ENCODE data around the gene SRGAP2B. TPM values are rescaled to one million over a fixed set of nuclear protein-coding genes. Genes with fewer than 3 reads are reported as not detected.
"Not testable (repeated sequence)": the region's sequence is repeated elsewhere in the genome, so short reads cannot be mapped to it uniquely, and the experiment has no call there.

SRGAP2B gene
- total RNA-seq, 1 donor from 2014 or later, result 44.4 TPM

DNA sequence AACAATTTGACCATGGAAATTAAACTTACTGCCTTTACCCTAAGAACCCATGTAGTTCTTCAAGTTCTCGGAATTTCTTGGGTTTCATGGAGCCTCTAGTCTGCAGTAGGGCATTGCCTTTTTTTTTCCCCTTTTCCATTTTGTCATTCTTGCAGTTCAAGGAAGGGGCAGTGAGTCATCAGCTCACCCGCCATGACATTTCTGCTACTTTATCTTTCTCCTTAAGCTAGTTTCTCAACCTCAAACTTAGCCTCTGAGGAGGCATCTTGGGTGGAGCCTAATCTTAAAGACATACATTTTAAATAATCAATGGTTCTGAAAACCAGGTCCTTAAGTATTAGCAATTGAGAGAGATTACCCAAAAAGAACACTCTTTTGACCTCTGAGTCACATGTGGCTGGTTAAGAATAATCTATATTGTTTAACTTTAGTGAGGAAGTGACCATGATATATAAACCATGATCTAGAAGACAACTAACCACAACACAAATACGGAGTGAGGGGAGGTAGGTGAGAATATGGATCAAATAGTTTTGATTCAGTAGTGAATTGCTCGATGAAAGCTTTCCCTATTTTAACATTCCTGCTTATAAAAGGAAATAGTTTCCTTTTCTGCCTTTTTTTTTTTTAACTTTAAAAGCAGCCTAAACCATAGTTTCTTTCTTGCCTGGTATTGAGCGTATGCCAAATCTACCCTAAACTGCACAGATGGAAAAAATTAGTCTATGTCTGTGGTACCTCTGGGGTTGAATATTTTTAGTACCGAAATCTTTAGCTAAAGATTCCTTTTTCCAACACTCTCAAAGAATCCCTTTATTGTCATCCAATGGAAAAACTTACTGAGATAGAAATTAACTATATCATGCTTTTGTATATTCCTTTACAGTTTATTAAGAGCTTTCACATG lies 20.7 kb upstream of the SRGAP2B start:
- DNase-seq (ENCODE audit: low spot score); H3K27ac Mint-ChIP-seq; H3K9me3 Mint-ChIP-seq; intact Hi-C loops (cut with micrococcal nuclease); H3K4me1 Mint-ChIP-seq (ENCODE audit: low read depth); H3K27me3 Mint-ChIP-seq (ENCODE audit: insufficient read depth); H3K36me3 Mint-ChIP-seq (ENCODE audit: low read depth); H3K4me3 Mint-ChIP-seq: not testable (repeated sequence)

DNA sequence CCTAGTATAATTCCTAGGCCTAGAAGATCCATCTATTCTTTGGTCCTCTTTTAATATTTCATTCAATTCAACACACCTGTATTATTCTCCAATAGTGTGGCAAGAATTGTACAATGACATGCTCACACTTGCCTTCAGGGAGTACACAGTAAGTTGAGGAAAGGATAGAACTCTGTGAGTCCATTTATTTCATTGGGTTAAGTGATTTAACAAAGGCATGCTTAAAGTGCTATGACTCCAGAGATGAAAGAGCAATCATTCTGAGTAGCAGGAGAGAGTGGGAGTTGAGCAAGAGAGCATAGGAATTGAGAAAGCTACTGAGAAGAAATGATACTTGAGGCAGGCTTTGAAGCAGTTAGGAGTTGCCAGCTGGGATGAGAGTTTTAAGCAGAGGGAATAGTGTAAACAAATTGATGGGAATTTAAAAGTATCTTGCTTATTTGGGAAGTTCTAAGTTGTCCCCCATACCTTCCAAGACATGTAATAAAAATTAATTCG lies 19.5 kb upstream of the SRGAP2B start:
- intact Hi-C loops (cut with micrococcal nuclease); H3K36me3 Mint-ChIP-seq (ENCODE audit: low read depth); H3K9me3 Mint-ChIP-seq; H3K27ac Mint-ChIP-seq; H3K4me3 Mint-ChIP-seq; H3K4me1 Mint-ChIP-seq (ENCODE audit: low read depth); DNase-seq (ENCODE audit: low spot score); H3K27me3 Mint-ChIP-seq (ENCODE audit: insufficient read depth): not testable (repeated sequence)

DNA sequence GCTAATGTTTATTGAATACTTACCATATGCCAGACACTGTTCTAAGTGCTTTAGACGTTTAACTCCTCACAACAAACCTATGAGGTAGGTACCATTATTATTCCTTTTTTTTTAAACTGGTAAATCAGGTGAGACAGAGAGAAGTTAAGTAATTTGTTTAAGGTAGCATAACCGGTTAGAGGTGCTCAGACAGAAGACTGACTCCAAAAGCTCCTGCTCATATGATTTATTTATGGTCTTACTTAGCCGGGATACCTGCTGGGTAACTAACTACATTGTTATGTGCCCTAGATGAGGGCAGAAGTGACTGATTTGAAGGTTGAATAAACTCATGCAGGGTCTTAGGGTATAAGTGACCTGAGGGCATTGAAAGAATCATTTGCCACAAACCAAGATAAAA lies 17.6 kb upstream of the SRGAP2B start:
- intact Hi-C loops (cut with micrococcal nuclease); DNase-seq (ENCODE audit: low spot score); H3K9me3 Mint-ChIP-seq; H3K36me3 Mint-ChIP-seq (ENCODE audit: low read depth); H3K4me1 Mint-ChIP-seq (ENCODE audit: low read depth); H3K4me3 Mint-ChIP-seq; H3K27ac Mint-ChIP-seq; H3K27me3 Mint-ChIP-seq (ENCODE audit: insufficient read depth): not testable (repeated sequence)

DNA sequence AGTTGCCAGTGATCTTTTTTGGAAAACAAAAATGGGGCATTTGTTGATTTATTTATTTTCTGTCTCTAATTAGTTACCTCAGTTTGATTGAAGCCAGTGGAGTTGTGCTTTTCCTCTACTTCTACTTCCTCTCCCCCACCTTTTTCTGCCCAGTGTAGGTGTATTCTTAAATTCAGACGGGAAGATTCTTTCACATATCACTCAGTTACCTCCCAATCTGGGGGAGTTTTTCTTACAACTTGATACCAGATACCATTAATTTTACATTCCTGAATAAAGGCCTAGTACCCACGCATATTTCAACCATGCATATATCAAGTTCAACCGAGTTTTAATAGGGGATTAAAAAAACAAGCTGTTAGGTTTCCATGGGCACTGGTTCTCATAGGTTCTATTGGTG lies 16.5 kb upstream of the SRGAP2B start:
- H3K4me3 Mint-ChIP-seq; DNase-seq (ENCODE audit: low spot score); H3K27ac Mint-ChIP-seq; H3K4me1 Mint-ChIP-seq (ENCODE audit: low read depth); H3K27me3 Mint-ChIP-seq (ENCODE audit: insufficient read depth); H3K9me3 Mint-ChIP-seq; intact Hi-C loops (cut with micrococcal nuclease); H3K36me3 Mint-ChIP-seq (ENCODE audit: low read depth): not testable (repeated sequence)

DNA sequence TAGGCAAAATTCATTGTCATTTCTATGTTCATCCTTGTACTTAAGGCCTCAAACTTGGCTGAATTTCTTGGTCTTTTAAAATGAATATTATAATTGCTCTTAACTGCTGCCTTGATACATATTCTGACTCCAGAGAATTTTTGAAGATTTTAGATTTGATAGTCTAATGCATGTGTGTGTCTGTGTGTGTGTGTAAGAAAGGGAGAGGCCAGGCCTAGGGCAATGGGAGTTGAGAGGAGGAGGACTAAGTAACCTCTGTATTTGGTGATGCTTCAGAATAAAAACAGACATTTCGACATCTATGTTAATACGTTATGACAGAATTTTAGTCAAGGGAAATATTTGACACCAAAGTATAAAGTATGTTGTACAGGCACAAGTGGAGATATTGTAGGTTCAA lies 8.2 kb upstream of the SRGAP2B start:
- H3K4me1 Mint-ChIP-seq (ENCODE audit: low read depth); intact Hi-C loops (cut with micrococcal nuclease); H3K27ac Mint-ChIP-seq; DNase-seq (ENCODE audit: low spot score); H3K27me3 Mint-ChIP-seq (ENCODE audit: insufficient read depth); H3K9me3 Mint-ChIP-seq; H3K4me3 Mint-ChIP-seq; H3K36me3 Mint-ChIP-seq (ENCODE audit: low read depth): not testable (repeated sequence)

DNA sequence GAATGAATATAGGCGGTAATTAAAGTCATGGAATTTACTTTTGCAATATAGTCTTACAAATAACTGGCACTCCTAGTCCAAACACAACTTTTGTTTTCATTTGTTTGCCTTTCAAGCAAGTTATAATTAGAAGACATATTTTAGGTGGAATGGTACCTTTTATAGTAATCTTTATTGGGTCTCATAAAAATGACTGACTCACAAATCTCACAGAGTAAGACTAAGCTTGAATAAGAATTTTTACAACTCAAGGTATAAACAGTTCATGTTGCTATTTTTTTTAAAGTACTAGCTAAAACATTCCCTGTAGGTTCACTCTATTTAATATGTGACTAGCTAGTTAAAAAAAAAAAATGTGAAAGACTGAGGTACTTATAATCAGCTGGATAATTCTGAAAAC lies 6.6 kb upstream of the SRGAP2B start:
- DNase-seq (ENCODE audit: low spot score); intact Hi-C loops (cut with micrococcal nuclease); H3K36me3 Mint-ChIP-seq (ENCODE audit: low read depth); H3K4me1 Mint-ChIP-seq (ENCODE audit: low read depth); H3K4me3 Mint-ChIP-seq; H3K27ac Mint-ChIP-seq; H3K9me3 Mint-ChIP-seq; H3K27me3 Mint-ChIP-seq (ENCODE audit: insufficient read depth): not testable (repeated sequence)

DNA sequence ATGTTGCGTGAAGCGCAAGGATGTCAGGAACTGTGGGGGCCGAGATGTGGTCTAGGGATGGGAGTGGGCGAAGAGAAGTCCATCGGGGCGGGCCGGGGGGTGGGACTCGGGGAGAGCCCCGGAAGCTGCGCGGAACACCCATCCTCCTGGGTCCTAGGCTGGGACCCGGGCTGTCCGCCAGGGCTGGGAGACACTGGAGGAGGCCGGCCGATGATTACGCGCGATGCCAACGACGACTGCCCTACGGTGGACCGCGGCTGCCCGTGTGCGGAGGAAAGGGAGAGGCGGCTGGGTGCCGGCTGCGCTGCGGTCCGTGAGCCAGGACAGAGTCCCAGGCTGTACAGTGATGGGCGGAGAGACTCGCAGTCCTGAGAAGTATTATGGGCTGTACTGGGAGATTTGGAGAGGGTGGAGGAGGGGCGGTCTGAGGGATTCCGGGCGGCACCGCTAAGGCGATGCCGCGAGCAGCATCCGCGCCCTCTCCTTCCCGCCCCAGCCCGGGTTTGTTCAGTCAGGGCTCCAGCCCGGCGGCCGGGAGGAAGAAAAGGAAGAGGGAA lies 395 bp downstream of the SRGAP2B start:
- H3K4me3 Mint-ChIP-seq; intact Hi-C loops (cut with micrococcal nuclease); H3K9me3 Mint-ChIP-seq; H3K36me3 Mint-ChIP-seq (ENCODE audit: low read depth); H3K27ac Mint-ChIP-seq; H3K4me1 Mint-ChIP-seq (ENCODE audit: low read depth); DNase-seq (ENCODE audit: low spot score); H3K27me3 Mint-ChIP-seq (ENCODE audit: insufficient read depth): not testable (repeated sequence)

DNA sequence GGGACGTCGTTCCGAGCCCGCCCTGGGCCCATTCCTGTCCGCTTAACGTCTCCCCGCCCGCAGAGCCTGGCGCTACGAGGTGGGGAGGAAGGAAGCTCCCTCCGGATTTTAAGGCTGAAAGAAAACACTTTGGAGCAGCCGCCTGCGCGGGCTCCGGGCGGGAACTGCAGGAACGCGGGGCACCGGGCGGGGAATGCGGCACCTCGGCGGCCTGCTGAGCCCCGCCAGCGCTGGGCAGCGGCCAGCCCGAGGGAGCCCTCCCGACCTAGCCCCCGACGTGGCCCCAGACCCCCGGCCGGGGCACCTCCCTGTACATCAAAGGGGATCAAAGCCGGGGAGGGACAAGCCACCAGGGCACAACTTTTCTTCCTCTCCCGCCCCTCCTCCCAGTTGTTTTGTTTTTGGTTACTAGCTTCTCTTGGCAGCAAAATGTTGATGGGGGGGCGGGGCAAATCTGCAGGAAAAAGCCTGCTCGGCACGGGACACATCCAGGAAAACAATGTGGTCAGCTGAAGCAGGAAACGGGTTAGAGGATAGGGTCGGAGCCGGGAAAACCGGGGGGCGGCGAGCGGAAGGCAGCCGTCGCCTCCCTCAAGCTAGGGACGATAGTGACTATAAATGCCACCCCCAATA lies 1.5 kb downstream of the SRGAP2B start:
- DNase-seq (ENCODE audit: low spot score); H3K36me3 Mint-ChIP-seq (ENCODE audit: low read depth); intact Hi-C loops (cut with micrococcal nuclease); H3K27me3 Mint-ChIP-seq (ENCODE audit: insufficient read depth); H3K4me1 Mint-ChIP-seq (ENCODE audit: low read depth); H3K9me3 Mint-ChIP-seq: not testable (repeated sequence)
- peak overlapping the region; percentile 84 for H3K27ac Mint-ChIP-seq
- peak overlapping the region; percentile 91 for H3K4me3 Mint-ChIP-seq

DNA sequence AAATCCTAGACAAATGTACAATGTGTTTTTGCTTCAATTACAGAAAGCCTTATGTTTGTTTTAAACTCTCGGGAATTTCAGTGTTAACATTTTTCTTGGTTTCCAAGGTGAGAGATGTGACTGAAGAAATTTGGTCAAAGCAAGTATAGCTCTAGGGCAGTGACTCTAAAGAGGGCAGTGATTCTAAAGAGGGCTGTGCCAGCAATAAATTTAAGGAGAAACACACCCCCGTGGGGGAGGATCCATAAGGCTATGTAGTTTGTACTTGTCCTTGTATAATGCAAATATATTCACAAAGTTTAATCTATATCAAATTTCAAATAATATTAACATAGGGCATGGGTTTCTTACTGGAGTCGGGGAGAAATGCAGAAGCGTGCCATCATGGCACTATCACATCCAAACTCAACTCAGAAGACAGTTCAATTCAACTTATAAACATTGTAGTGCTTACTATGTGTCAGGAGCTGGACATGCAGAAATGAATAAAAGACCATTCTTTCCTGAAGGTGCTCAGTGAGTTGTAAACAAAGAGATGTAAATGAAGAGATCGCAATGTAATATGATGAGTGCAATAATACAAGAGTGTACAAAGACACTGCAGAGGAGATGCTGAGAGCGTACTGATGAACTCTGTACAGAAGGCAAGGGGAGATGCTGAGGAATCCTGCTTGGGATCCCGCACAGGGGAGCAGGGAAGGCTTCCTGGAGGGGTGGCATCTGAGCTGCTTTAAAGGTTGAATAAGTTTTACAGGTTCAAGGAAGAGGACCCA lies 12.5 kb downstream of the SRGAP2B start:
- DNase-seq (ENCODE audit: low spot score); H3K4me3 Mint-ChIP-seq; H3K36me3 Mint-ChIP-seq (ENCODE audit: low read depth); H3K27ac Mint-ChIP-seq; H3K9me3 Mint-ChIP-seq; H3K4me1 Mint-ChIP-seq (ENCODE audit: low read depth); H3K27me3 Mint-ChIP-seq (ENCODE audit: insufficient read depth); intact Hi-C loops (cut with micrococcal nuclease): not testable (repeated sequence)

DNA sequence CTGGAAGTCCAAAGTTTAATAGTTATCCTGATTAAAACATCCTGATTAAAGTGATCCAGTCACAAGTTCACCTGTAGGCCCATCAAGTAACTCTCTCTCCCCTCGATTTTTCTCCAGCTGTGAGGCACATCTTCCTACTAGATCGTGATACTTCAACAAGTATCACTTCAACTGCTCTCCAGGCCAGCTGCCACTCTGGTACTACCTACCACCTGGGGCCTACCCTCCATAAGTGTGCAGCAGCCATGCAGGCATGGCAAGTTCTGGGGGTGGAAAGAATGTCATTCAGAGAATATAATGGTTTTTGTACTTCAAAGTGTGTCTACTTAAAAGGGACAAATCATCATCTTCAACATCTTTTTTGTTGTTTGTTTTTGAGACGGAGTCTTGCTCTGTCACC lies 14.9 kb downstream of the SRGAP2B start:
- DNase-seq (ENCODE audit: low spot score); intact Hi-C loops (cut with micrococcal nuclease); H3K4me1 Mint-ChIP-seq (ENCODE audit: low read depth); H3K36me3 Mint-ChIP-seq (ENCODE audit: low read depth); H3K27me3 Mint-ChIP-seq (ENCODE audit: insufficient read depth); H3K27ac Mint-ChIP-seq; H3K4me3 Mint-ChIP-seq; H3K9me3 Mint-ChIP-seq: not testable (repeated sequence)

DNA sequence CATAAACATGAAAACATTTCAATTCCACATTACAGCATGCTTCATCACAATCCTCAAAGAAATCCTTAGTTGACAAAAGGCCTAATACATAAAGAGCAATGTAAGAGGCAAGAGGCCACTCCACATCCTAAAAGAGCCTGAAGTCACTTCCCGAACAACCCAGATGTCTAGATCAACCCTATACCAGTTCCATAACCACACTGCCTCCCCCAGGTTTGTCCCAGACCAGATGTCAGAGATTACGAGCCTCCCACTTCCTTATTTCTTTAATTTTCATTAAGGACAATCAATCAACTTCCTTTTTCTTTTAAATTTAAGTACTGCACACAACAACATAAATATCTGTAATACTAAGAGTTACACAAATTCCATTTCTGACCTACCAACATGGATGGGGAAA lies 15.4 kb downstream of the SRGAP2B start:
- H3K4me3 Mint-ChIP-seq; intact Hi-C loops (cut with micrococcal nuclease); H3K36me3 Mint-ChIP-seq (ENCODE audit: low read depth); DNase-seq (ENCODE audit: low spot score); H3K27me3 Mint-ChIP-seq (ENCODE audit: insufficient read depth); H3K27ac Mint-ChIP-seq; H3K9me3 Mint-ChIP-seq; H3K4me1 Mint-ChIP-seq (ENCODE audit: low read depth): not testable (repeated sequence)

DNA sequence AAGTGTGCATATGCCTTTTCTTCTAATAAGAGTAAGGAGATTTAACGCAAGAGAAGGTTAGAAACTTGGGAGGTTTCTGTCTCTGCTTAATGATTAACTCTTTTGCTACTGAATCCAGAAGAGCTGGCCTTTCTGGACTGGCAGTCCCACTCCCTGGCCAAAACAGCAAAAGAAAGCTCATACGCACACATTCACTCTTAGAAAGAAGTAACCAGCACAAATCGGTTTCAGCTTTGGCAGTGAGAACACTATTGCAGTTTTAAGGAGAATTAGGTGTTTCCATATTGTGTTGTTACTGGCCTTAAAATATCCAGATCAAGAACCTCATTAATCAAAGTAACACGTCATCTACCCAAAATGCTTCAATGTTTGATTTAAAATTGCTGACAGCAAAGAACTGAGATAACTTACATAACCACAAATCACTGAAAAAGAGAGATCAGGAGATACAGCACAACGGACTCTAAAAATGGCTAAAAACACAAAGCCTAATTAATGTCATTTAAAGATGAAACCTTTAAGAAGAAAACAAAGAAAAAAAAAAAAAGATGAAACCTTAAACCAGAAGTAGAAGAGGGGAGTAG lies 16.2 kb downstream of the SRGAP2B start:
- DNase-seq (ENCODE audit: low spot score); H3K4me1 Mint-ChIP-seq (ENCODE audit: low read depth); H3K36me3 Mint-ChIP-seq (ENCODE audit: low read depth); H3K27ac Mint-ChIP-seq; H3K9me3 Mint-ChIP-seq; intact Hi-C loops (cut with micrococcal nuclease); H3K4me3 Mint-ChIP-seq; H3K27me3 Mint-ChIP-seq (ENCODE audit: insufficient read depth): not testable (repeated sequence)

Data from activated T-helper 1 cell treated with anti-CD3 and anti-CD28 coated beads, Interleukin-12 subunit alpha, Interleukin-12 subunit beta, Interleukin-2, Interleukin-4 antibody, amounts not matched to agents 30 ng/mL and 10 ng/mL and 1 ng/mL, durations not matched to agents 14 hours and 24 hours and 36 hours (primary cell).